ENCODE measurements around the gene EPB42. TPM values are rescaled to one million over a fixed set of nuclear protein-coding genes. Genes with fewer than 3 reads are reported as not detected.

EPB42 gene
- total RNA-seq, 1 experiment from 2014 or later: not detected

DNA sequence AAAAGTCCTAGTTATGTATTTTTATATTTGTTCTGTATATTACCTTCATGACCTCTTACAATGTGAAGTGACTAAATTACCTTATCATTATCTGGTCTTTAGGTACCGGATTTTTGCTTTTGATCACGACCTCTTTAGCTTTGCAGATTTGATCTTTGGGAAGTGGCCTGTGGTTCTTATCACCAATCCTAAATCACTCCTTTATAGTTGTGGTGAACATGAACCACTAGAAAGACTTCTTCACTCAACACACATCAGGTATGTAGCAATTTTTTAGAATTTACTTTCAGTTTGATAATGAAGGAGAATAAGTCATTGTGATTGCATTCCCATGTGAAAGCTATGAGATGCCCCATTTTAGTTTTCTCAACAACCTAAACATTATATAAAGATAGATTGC is 69.1 kb downstream of the EPB42 start (continued):
- TF ChIP-seq, protein P1, sequence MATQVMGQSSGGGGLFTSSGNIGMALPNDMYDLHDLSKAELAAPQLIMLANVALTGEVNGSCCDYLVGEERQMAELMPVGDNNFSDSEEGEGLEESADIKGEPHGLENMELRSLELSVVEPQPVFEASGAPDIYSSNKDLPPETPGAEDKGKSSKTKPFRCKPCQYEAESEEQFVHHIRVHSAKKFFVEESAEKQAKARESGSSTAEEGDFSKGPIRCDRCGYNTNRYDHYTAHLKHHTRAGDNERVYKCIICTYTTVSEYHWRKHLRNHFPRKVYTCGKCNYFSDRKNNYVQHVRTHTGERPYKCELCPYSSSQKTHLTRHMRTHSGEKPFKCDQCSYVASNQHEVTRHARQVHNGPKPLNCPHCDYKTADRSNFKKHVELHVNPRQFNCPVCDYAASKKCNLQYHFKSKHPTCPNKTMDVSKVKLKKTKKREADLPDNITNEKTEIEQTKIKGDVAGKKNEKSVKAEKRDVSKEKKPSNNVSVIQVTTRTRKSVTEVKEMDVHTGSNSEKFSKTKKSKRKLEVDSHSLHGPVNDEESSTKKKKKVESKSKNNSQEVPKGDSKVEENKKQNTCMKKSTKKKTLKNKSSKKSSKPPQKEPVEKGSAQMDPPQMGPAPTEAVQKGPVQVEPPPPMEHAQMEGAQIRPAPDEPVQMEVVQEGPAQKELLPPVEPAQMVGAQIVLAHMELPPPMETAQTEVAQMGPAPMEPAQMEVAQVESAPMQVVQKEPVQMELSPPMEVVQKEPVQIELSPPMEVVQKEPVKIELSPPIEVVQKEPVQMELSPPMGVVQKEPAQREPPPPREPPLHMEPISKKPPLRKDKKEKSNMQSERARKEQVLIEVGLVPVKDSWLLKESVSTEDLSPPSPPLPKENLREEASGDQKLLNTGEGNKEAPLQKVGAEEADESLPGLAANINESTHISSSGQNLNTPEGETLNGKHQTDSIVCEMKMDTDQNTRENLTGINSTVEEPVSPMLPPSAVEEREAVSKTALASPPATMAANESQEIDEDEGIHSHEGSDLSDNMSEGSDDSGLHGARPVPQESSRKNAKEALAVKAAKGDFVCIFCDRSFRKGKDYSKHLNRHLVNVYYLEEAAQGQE (IDR thresholded peaks at IDR 0.05; ENCODE audit: low read depth): no peak
- TF ChIP-seq MAX (IDR thresholded peaks at IDR 0.05): no peak

- intact Hi-C loops (cut with micrococcal nuclease): no loop called here
- Histone ChIP-seq H3K36me3 (ENCODE audit: control insufficient read depth in 1 of 2, insufficient read depth in 2 of 2, low read length in 2 of 2) (peaks cover 3 to 5% of the 10 kb centered on the region in 2 experiments; a peak in 3 of 4 replicates), H3K79me2 (ENCODE audit: insufficient read depth, low read length) (no peaks in the 10 kb centered on the region), H3K27me3 (ENCODE audit: insufficient read depth, low read length) (no peaks in the 10 kb centered on the region), H3K9me2 (ENCODE audit: insufficient read depth) (no peaks in the 10 kb centered on the region), H3K27ac (ENCODE audit: low read depth, low read length) (no peak overlapping the region), H2AFZ (ENCODE audit: low read depth, low read length, poor library complexity, severe bottlenecking) (no peak overlapping the region), H3K4me3 (replicated peaks in 1 of 2; ENCODE audit: low read depth in 1 of 2, low read length in 2 of 2) (no peak overlapping the region), H4K20me1 (ENCODE audit: insufficient read depth) (no peaks in the 10 kb centered on the region), H3K9me3 (ENCODE audit: control insufficient read depth in 1 of 2, insufficient read depth in 1 of 2, low read depth in 1 of 2, low read length in 2 of 2) (no peaks in the 10 kb centered on the region), H3K9ac (ENCODE audit: low read length) (no peak overlapping the region), H3K4me2 (ENCODE audit: low read length) (no peak overlapping the region), H3K4me1 (ENCODE audit: control insufficient read depth in 1 of 2, insufficient read depth in 2 of 2, low read length in 2 of 2) (peaks cover 0 to 5% of the 10 kb centered on the region in 2 experiments; a peak in 1 of 4 replicates)
- RAD21 ChIA-PET (ENCODE audit: low non-redundant PET in 1 of 2, low total read pairs in 2 of 2, uncharacterized antibody in 2 of 2, unreplicated experiment in 2 of 2): no interaction called here
- POLR2A ChIA-PET: no interaction called here
- ATAC-seq (peak; percentile 44; the same call in 1 of the 2 replicates), DNase-seq (ENCODE audit: low read depth, low spot score) (no peak)
- no TSS peak for BruUV-seq (replicated peaks)
- CTCF ChIA-PET: no interaction called here
- TF ChIP-seq TCF7L2 (IDR thresholded peaks at IDR 0.05; ENCODE audit: borderline replicate concordance, extremely low read depth, insufficient read depth, insufficient read length) (no peak), FOSL1 (IDR thresholded peaks at IDR 0.05; ENCODE audit: low read depth) (no peak), POLR2AphosphoS5 (IDR thresholded peaks at IDR 0.05; ENCODE audit: low read depth, low read length) (no peak), SIN3A (IDR thresholded peaks at IDR 0.05; ENCODE audit: low read depth) (no peak), RAD21 (IDR thresholded peaks at IDR 0.05; ENCODE audit: low read depth) (no peak), EZH2phosphoT487 (IDR thresholded peaks at IDR 0.05; ENCODE audit: borderline replicate concordance) (no peak), ELF1 (IDR thresholded peaks at IDR 0.05; ENCODE audit: borderline replicate concordance, low read depth) (no peak), SP1 (IDR thresholded peaks at IDR 0.05; ENCODE audit: low read depth) (no peak), SRF (IDR thresholded peaks at IDR 0.05; ENCODE audit: low read depth) (no peak), POLR2A (IDR thresholded peaks at IDR 0.05; ENCODE audit: borderline replicate concordance, extremely low read depth, insufficient read depth, insufficient read length) (no peak), CEBPB (IDR thresholded peaks at IDR 0.05; ENCODE audit: low read depth) (no peak), EGR1 (IDR thresholded peaks at IDR 0.05; ENCODE audit: low read depth) (no peak), CBX3 (IDR thresholded peaks at IDR 0.05; ENCODE audit: low read depth) (no peak), ZNF274 (IDR thresholded peaks at IDR 0.05; ENCODE audit: low read depth, low read length) (no peak)
- TF ChIP-seq, protein P1 (IDR thresholded peaks at IDR 0.05; ENCODE audit: low read depth): no peak
Measured at GRCh38 chr15:43150191-43150929, 70.5 kb downstream of the EPB42 start.

All from HCT116 (cell line).